Measurements from ENCODE around the gene UPK1B. TPM values are rescaled to one million over a fixed set of nuclear protein-coding genes. Genes with fewer than 3 reads are reported as not detected.
A peak's percentile ranks its signal among the peaks of the same experiment; 100 is the strongest.
"Not testable (repeated sequence)": the region's sequence is repeated elsewhere in the genome, so short reads cannot be mapped to it uniquely, and the experiment has no call there.

UPK1B gene
- total RNA-seq, 1 donor from 2014 or later, result not detected

DNA sequence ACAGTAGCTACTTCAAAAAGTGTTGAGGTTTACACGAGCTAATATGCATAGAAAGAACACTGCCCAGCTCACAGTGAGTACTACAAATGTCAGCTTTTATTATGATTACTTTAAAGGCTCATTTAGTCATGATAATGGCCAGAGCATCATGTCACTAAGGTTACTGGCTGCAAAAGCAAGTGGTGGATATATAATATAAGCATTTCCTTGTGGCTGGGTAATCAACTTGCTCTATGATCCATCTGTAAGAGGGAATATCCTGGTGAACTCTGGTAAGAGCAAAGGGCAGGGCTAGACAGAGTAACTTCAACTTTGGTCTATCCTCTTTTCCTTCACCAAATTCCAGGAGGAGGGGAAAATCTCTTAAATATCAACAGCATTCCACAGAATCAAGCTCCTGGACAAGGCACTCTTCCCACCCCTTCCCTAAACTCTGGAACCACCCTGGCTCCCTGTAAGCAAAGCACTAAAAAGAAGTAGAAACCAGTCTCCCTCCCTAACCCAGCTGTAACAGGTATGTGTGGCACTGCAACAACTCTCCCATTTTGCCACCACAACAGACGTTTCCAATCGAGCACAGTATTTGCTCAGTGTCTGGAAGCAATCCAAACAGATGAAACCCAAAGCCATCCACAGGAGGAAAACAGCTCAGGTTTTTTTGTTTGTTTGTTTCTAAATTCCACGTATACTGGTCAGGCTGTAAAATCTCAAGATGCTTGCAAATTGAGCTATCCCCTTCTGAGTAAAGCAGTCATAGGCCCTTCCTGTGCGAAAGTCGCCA lies 53.9 kb downstream of the UPK1B start:
- DNase-seq, result no peak

DNA sequence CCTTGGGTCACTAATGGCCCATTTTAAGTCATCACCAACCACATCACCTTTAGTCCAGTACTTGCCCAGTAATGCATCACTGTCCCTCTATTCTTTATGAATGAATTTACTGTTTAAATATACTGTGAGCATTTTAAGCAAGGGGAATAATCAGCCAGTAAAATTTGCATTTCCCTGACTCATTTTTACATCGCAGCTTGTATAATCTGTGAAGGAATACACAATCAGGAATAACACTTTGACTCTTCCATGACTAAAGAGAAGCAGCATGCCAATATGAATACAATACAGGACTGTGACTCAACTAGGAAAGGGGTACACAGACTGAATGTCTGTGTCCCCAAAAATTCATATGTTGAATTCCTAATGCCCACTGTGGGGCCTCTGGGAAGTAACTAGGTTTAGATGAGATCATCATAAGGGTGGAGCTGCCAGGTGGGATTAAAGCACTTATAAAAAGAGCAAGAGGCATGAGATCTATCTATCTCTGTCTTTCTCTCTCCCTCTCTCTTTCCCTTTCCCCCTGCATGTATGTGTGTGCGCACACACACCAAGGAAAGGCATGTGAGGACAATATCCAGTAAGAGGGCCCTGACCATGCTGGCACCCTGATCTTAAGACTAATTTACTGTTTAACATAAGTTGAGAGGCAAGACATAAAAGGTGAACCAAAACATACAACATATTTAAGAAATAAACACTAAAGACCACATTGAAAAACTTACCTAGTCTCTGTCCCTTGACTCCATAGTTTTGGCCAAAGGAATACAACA lies 55.2 kb downstream of the UPK1B start:
- no peak for DNase-seq

GRCh38 chr3:119229190-119229589 lies 55.8 kb downstream of the UPK1B start:
- no peak for DNase-seq

DNA sequence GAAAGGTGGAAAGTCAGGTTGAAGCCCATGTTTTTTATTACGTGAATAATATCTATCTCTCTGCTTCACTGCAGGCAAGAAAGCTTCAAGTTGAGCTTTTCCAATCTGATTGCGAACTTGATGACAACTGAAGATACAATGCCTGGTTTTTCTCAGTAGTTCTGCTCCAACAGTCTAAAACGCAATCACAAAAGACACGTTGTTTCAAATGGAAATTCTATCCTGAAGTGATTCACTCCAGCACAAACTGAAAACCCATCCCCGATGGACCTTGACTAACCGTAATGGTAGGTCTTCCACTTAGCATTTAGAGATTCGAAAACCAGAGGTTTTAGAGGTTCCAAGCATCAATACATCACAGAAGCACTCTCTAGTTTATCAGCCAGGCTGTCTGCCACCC lies 56.7 kb downstream of the UPK1B start:
- DNase-seq, result no peak

DNA sequence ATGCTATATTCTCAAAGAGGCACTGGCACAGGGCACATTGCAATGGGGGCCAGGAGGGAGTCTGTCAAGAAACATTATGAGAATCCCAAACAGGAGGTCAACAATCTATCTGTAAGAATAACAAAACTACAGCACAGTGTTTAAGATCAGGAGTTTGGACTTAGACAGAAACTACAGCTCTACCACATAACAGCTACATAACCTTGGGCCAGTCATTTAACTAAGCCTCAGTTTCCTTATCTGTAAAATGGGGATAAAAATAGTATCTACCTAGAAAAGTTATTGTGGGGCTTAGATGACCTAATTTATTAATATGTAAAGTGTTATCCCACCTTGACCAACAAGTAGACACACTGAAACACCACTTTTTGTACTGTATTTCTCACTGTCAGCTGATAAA lies 57.3 kb downstream of the UPK1B start:
- DNase-seq, result no peak

- DNase-seq, result no peak
Measured at GRCh38 chr3:119234610-119235009, 61.2 kb downstream of the UPK1B start.

DNA sequence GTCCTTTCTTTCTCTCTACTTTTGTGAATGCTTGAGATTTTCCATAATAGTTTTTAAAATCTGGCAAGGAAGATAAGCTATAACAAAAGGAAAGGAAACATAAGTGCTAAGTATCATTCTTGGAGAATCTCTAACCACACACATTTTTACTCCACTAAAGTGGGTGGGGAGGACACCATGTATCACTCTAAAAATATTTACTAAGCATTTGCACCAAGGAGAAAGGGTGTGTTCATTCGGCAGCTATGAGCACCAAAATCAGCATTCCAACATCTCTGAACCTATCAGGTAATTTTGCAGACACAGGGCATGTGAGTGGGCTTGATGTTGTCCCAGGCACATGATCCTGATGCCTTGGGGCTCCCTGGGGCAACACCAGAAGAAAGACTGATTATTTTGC lies 61.8 kb downstream of the UPK1B start:
- DNase-seq, result no peak

GRCh38 chr3:119236756-119237155 lies 63.4 kb downstream of the UPK1B start:
- no peak for DNase-seq

GRCh38 chr3:119237299-119237698 lies 63.9 kb downstream of the UPK1B start:
- DNase-seq, result no peak

DNA sequence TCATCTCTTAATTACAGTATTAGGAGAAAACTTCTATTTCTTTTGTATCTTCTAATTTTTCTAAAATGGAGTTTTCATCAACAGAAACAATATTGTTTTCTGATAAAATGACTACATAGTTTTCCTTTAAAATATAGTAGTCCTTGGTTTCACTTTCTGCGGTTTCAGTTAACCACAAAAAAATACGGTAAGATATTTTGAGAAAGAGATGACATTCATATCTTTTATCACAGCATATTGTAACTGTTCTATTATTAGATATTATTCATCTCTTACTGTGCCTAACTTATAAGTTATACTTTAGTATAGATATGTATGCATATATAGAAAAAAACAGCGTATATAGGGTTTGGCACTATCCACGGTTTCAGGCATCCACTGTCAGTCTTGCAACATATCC lies 65.0 kb downstream of the UPK1B start:
- no peak for DNase-seq

DNA sequence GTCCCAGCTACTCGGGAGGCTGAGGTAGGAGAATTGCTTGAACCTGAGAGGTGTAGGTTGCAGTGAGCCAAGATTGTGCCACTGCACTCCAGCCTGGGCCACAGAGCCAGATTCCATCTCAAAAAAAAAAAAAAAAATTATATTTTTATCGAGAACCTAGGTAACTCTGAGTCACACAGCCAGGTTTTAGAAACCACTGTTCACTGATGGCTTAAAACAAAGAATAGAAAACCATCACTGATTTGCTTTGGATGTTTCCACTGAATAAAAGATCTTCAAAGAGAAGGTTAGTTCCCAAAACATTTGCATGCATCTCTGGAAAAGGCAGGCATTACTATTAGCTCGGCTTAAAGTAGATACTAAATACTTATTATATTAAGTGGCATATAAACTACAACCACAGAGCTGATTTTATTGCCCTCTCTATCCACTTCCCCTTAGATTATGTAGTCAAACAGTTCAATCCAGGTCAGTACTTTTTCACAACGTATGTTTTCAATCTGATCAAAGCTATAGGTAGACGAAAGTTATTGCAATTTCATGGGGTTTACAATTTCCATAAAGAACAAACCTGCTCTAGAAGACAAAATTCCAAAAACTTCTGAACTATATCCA lies 65.9 kb downstream of the UPK1B start:
- DNase-seq, result no peak

GRCh38 chr3:119240101-119240590 lies 66.7 kb downstream of the UPK1B start:
- peak; percentile 51 for DNase-seq

DNA sequence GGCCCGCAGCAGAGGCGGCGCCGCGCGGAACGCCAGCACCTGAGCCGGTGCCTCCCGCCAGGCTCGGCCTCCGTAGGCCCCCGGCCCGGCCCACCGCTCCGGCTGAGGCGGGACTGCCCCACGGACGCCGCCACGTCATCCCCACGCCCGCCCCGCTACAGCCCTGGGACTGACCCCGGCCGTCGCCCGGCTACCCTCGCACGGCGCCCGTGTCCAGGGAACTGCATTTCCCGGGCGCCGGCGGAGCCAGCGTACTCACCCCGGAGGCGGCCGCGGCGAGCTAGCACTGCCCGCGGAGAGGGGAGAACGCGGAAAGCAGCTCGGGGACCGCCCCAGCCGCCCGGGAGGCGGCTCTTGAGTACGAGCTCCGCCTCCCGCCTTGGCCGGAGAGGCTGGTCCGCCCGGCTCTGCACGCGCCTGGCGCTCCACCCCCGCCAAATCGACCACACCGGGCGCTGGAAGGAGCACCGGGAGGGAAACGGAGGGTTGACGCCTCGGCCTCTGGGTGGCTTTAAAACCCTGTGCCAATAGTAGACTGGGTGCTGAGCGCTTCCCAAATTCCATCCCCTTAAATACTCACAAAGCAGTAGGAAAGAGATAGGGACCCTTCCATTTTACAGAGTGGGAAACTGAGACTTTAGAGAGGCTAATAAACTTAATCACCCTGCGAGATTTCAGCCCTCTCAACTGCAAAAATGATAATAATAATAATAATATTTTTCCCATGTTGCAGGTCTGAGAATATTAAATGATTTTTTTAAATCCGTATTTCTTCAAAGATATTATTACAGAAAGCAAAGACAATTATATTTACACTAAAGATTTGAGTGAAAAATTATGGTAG lies 67.4 kb downstream of the UPK1B start, which contains the start of gene B4GALT4:
Gene B4GALT4, minus strand, starts transcription at position 288 of the 844 bp plus-strand sequence. CDS start 10,779 bp downstream, outside the sequence.
- peak; percentile 88 for DNase-seq

GRCh38 chr3:119242387-119243057 lies 69.1 kb downstream of the UPK1B start:
- not testable (repeated sequence) for DNase-seq

- DNase-seq, result not testable (repeated sequence)
Measured at GRCh38 chr3:119243058-119243529, 69.7 kb downstream of the UPK1B start.

GRCh38 chr3:119243712-119244111 lies 70.3 kb downstream of the UPK1B start:
- no peak for DNase-seq

- DNase-seq, result peak; percentile 15
Measured at GRCh38 chr3:119245778-119246177, 72.4 kb downstream of the UPK1B start.

All from dermis blood vessel endothelial cell (primary cell).